OCI-LY1 (cell line): ENCODE results near the gene ELMO1.

ENCODE experiments used
- EZH2 ChIP-seq: fragments of 200-600 bp; sonication (generic), shearing (Covaris generic); IDR thresholded peaks from 2 replicates; pipeline ENCODE4 v1.8.0; 2017; ENCODE audit warnings: borderline replicate concordance, mixed run types, mild to moderate bottlenecking, antibody characterized with exemption, low read length, moderate library complexity, mixed read lengths
- TF ChIP-seq, protein P1 (sequence below): fragments of 200-600 bp; sonication (generic), shearing (Covaris generic); IDR thresholded peaks from 2 replicates; pipeline ENCODE4 v1.5.1; 2017; ENCODE audit warnings: mild to moderate bottlenecking, antibody characterized with exemption, low read length, moderate library complexity, mixed read lengths

DNA sequence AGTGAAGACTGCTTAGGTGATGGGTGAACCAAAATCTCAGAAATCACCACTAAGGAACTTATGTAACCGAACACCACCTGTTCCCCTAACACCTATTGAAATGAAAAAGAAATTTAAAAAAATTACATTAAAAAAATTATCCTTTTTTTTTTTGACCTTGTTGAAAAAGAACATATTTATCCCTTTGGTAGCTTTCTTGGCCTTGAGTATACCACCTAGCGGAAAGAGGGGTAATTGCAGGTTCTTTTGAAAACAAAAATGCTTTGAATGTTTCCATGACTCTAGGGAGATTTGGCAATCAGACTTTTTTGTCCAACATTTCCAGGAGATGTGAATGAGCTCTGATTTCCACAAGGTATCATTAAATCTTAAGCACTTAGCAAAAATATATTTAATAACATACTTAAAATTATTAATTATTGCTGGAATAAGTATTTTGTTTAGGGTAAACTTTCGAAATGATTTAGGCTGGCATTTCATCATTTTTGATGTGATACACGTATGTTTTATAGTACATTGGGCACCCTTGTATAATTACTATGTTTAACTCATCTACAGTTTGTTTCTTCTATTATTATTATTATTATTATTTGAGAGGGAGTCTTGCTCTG is 47.0 kb upstream of the ELMO1 start:
- TF ChIP-seq, protein P1, sequence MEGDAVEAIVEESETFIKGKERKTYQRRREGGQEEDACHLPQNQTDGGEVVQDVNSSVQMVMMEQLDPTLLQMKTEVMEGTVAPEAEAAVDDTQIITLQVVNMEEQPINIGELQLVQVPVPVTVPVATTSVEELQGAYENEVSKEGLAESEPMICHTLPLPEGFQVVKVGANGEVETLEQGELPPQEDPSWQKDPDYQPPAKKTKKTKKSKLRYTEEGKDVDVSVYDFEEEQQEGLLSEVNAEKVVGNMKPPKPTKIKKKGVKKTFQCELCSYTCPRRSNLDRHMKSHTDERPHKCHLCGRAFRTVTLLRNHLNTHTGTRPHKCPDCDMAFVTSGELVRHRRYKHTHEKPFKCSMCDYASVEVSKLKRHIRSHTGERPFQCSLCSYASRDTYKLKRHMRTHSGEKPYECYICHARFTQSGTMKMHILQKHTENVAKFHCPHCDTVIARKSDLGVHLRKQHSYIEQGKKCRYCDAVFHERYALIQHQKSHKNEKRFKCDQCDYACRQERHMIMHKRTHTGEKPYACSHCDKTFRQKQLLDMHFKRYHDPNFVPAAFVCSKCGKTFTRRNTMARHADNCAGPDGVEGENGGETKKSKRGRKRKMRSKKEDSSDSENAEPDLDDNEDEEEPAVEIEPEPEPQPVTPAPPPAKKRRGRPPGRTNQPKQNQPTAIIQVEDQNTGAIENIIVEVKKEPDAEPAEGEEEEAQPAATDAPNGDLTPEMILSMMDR, result peak; percentile 60
- TF ChIP-seq EZH2, result no peak
